ENCODE results near the gene MGAM2. TPM values are rescaled to one million over a fixed set of nuclear protein-coding genes. Genes with fewer than 3 reads are reported as not detected.

Gene MGAM2
- polyA plus RNA-seq, 2 of the 4 experiments (the other 2 are of a cell fraction), result 0.01 to 0.25 TPM

- TF ChIP-seq BHLHE40 (IDR thresholded peaks at IDR 0.05; ENCODE audit: low read depth, low read length) (no peak), HMGXB4 (CRISPR knock-in tag; IDR thresholded peaks at IDR 0.05; ENCODE audit: borderline replicate concordance) (no peak), EHMT2 (IDR thresholded peaks at IDR 0.05; ENCODE audit: low read depth) (no peak), HOXA7 (CRISPR knock-in tag; IDR thresholded peaks at IDR 0.05) (no peak), BCL3 (IDR thresholded peaks at IDR 0.05) (no peak), RAD21 (conservative IDR thresholded peaks at IDR 0.05 in 1 of 2, IDR thresholded peaks at IDR 0.05 in 1 of 2) (no peak), NR3C1 (IDR thresholded peaks at IDR 0.05) (no peak)
Observed at GRCh38 chr7:142142702-142143101, 31.2 kb downstream of the MGAM2 start (continued).

- ChIA-PET CTCF (interaction anchor here (0.9 kb wide), 1 partner anchor 9 kb away, joined by 3 read pairs; no protein-coding TSS in a partner anchor), POLR2A (no interaction called here)
- peak overlapping the region; percentile 22; the same call in 1 of the 3 replicates for H3K4me2 ChIP-seq
- H3K4me3 ChIP-seq, result no peak overlapping the region
- DNase-seq (ENCODE audit: low read depth in 1 of 2, low spot score in 1 of 2) (no peak), ATAC-seq (no peak), FAIRE-seq (no peak)
- H3K27ac ChIP-seq, result no peak overlapping the region
- H3K9me3 ChIP-seq, result no peaks in the 10 kb centered on the region
- peaks cover 17% of the 10 kb centered on the region; the same call in 2 of the 3 replicates for H3K4me1 ChIP-seq
- WGBS (ENCODE audit: missing lambda C conversion rate), result 86% methylated on average over 2 of the region's 2 CpGs
- TF ChIP-seq JUNB (IDR thresholded peaks at IDR 0.05) (no peak), CHD2 (IDR thresholded peaks at IDR 0.05; ENCODE audit: low read length, partially characterized antibody) (no peak), CBX8 (IDR thresholded peaks at IDR 0.05) (no peak), HOXA7 (CRISPR knock-in tag; IDR thresholded peaks at IDR 0.05) (no peak), BCL3 (IDR thresholded peaks at IDR 0.05) (no peak)
Observed at GRCh38 chr7:142146124-142146523, 34.6 kb downstream of the MGAM2 start.

- peaks cover 2% of the 10 kb centered on the region; the same call in 1 of the 3 replicates for H3K9me3 ChIP-seq
- H3K4me3 ChIP-seq, result no peak overlapping the region
- no peak for FAIRE-seq
- POLR2A ChIA-PET, result no interaction called here
- ATAC-seq, result no peak
- no peak for DNase-seq (ENCODE audit: low read depth in 1 of 2, low spot score in 1 of 2)
- H3K4me1 ChIP-seq, result peaks cover 9% of the 10 kb centered on the region; the same call in 2 of the 3 replicates
- no peak overlapping the region for H3K4me2 ChIP-seq
- H3K27ac ChIP-seq, result no peak overlapping the region
- TF ChIP-seq NPAS2 (CRISPR knock-in tag; IDR thresholded peaks at IDR 0.05; ENCODE audit: borderline replicate concordance) (no peak), RNF2 (IDR thresholded peaks at IDR 0.05; ENCODE audit: borderline replicate concordance, low read depth) (no peak), EHF (CRISPR knock-in tag; IDR thresholded peaks at IDR 0.05) (no peak), RAD21 (conservative IDR thresholded peaks at IDR 0.05 in 1 of 2, IDR thresholded peaks at IDR 0.05 in 1 of 2) (no peak), SMC3 (IDR thresholded peaks at IDR 0.05) (no peak), MYC (IDR thresholded peaks at IDR 0.05; ENCODE audit: borderline replicate concordance, low read length) (no peak), KDM1A (IDR thresholded peaks at IDR 0.05; ENCODE audit: low read depth) (no peak), HOXA7 (CRISPR knock-in tag; IDR thresholded peaks at IDR 0.05) (no peak), KDM5A (IDR thresholded peaks at IDR 0.05) (no peak), ESRRA (IDR thresholded peaks at IDR 0.05; ENCODE audit: borderline replicate concordance, low read length) (no peak), CBX2 (IDR thresholded peaks at IDR 0.05; ENCODE audit: borderline replicate concordance, low read depth) (no peak), CEBPB (IDR thresholded peaks at IDR 0.05) (no peak)
- WGBS (ENCODE audit: missing lambda C conversion rate), result 82% methylated on average over 1 of the region's 1 CpG
- CTCF ChIA-PET, result no interaction called here
Observed at GRCh38 chr7:142150356-142150755, 38.8 kb downstream of the MGAM2 start.

Measured in A549 (cell line).